HUES6 (cell line): ENCODE measurements around the gene CACNB2.

ENCODE experiments used
- H3K27ac ChIP-seq: 2 replicates; pipeline ENCODE4 v1.7.0; 2013; ENCODE audit warnings: low read depth, mild to moderate bottlenecking, low read length, inconsistent platforms
- H3K27me3 ChIP-seq: 2 replicates; pipeline ENCODE4 v1.6.1; 2013; ENCODE audit warnings: low read length; ENCODE audit not compliant: control insufficient read depth, insufficient read depth
- H3K36me3 ChIP-seq: 2 replicates; pipeline ENCODE4 v1.6.1; 2013; ENCODE audit warnings: low read length; ENCODE audit not compliant: control insufficient read depth, insufficient read depth
- H3K4me1 ChIP-seq: 2 replicates; pipeline ENCODE4 v1.6.1; 2013; ENCODE audit warnings: low read length; ENCODE audit not compliant: control insufficient read depth, insufficient read depth
- H3K4me3 ChIP-seq: 2 replicates; pipeline ENCODE4 v1.5.1; 2013; ENCODE audit warnings: low read depth, low read length
- H3K9ac ChIP-seq: one replicate; pipeline ENCODE4 v1.6.1; 2013; ENCODE audit warnings: mild to moderate bottlenecking, low read length
- H3K9me3 ChIP-seq: 2 replicates; pipeline ENCODE4 v1.6.1; 2013; ENCODE audit warnings: low read depth, low read length; ENCODE audit not compliant: control insufficient read depth, insufficient read depth

CACNB2 gene

DNA sequence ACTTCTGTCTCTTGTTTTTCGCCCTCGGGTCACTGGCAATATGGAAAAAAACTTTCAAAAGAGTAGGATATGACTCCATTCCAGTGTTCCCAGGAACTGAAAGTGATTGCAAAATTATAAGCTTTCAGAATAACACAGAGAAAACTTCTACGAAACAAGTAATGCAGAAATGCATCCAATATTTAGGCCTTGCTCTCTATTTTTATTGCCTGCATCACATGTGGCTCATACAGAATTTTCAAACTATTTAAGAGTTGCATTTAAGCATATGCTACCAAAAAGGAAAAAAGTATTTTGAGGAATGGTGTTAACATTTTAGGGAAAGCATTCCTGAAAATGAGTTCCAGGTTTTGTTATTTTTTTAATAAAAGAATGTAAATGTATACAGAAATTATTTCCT lies 228.0 kb downstream of the CACNB2 start:
- Histone ChIP-seq H3K4me1 (no peaks in the 10 kb centered on the region), H3K9me3 (no peaks in the 10 kb centered on the region), H3K4me3 (no peak overlapping the region), H3K36me3 (no peaks in the 10 kb centered on the region), H3K27me3 (no peaks in the 10 kb centered on the region), H3K9ac (no peak overlapping the region), H3K27ac (no peak overlapping the region)

DNA sequence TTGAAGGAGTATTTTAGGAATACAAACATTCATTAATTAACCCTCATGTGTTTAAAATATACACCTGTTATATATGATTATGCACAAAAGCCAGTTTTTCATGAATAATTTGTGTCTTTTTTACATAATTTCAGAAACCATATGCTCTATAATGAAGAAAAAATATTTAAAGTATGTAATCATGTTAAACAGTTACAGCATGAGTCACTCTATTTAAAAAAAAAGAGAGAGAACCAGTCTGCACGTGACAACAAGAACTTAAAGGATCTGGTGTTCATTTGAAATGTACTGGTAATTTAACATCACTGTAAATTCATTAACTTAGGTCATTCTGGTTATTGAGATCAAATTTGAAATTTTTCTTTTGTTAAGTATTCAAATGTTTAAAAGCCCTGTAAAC lies 228.5 kb downstream of the CACNB2 start:
- no peaks in the 10 kb centered on the region for H3K36me3 ChIP-seq
- no peaks in the 10 kb centered on the region for H3K9me3 ChIP-seq
- no peak overlapping the region for H3K4me3 ChIP-seq
- H3K9ac ChIP-seq = no peak overlapping the region
- H3K27me3 ChIP-seq = no peaks in the 10 kb centered on the region
- no peaks in the 10 kb centered on the region for H3K4me1 ChIP-seq
- H3K27ac ChIP-seq = no peak overlapping the region

- no peaks in the 10 kb centered on the region for H3K9me3 ChIP-seq
- H3K27ac ChIP-seq = no peak overlapping the region
- no peak overlapping the region for H3K4me3 ChIP-seq
- H3K36me3 ChIP-seq = no peaks in the 10 kb centered on the region
- no peak overlapping the region for H3K9ac ChIP-seq
- no peaks in the 10 kb centered on the region for H3K4me1 ChIP-seq
- no peaks in the 10 kb centered on the region for H3K27me3 ChIP-seq
These were observed 229.7 kb downstream of the CACNB2 start for GRCh38 chr10:18369859-18370473.

DNA sequence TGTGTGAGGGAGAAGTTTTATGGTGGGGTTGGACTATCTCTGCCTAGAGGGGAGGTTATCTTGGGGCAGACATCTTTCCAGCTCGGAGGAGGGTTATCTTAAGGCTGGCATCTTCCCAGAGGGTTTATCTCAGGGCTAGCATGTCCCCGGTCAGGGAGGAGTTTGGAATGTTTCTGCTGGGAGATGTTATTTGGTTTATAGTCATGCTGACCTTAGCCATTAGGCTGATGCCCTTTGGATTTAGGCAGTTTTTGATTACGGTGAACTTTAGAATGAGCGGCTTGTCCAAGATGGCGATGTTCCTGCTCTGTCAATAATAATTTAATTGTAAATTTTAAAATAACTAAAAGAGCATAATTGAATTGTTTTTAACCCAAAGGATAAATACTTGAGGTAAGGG lies 236.4 kb downstream of the CACNB2 start:
- Histone ChIP-seq H3K4me3 (no peak overlapping the region), H3K36me3 (no peaks in the 10 kb centered on the region), H3K4me1 (no peaks in the 10 kb centered on the region), H3K9ac (no peak overlapping the region), H3K9me3 (peaks cover 4% of the 10 kb centered on the region; the same call in 1 of the 2 replicates), H3K27me3 (no peaks in the 10 kb centered on the region), H3K27ac (no peak overlapping the region)

- H3K27me3 ChIP-seq = no peaks in the 10 kb centered on the region
- no peak overlapping the region for H3K4me3 ChIP-seq
- no peaks in the 10 kb centered on the region for H3K36me3 ChIP-seq
- peaks cover 4% of the 10 kb centered on the region; the same call in 1 of the 2 replicates for H3K9me3 ChIP-seq
- H3K27ac ChIP-seq = no peak overlapping the region
- H3K4me1 ChIP-seq = no peaks in the 10 kb centered on the region
- no peak overlapping the region for H3K9ac ChIP-seq
These were observed 237.7 kb downstream of the CACNB2 start for GRCh38 chr10:18377898-18378297.

GRCh38 chr10:18378766-18379165 lies 238.5 kb downstream of the CACNB2 start:
- H3K9ac ChIP-seq = no peak overlapping the region
- no peak overlapping the region for H3K27ac ChIP-seq
- no peak overlapping the region for H3K4me3 ChIP-seq
- no peaks in the 10 kb centered on the region for H3K27me3 ChIP-seq
- H3K9me3 ChIP-seq = peaks cover 4% of the 10 kb centered on the region; the same call in 1 of the 2 replicates
- H3K36me3 ChIP-seq = no peaks in the 10 kb centered on the region
- H3K4me1 ChIP-seq = no peaks in the 10 kb centered on the region

GRCh38 chr10:18381679-18382078 lies 241.5 kb downstream of the CACNB2 start:
- no peak overlapping the region for H3K4me3 ChIP-seq
- H3K4me1 ChIP-seq = no peaks in the 10 kb centered on the region
- no peak overlapping the region for H3K9ac ChIP-seq
- H3K27me3 ChIP-seq = no peaks in the 10 kb centered on the region
- no peaks in the 10 kb centered on the region for H3K36me3 ChIP-seq
- H3K9me3 ChIP-seq = no peaks in the 10 kb centered on the region
- no peak overlapping the region for H3K27ac ChIP-seq

- Histone ChIP-seq H3K4me3 (no peak overlapping the region), H3K4me1 (peaks cover 4% of the 10 kb centered on the region; the same call in 1 of the 2 replicates), H3K9me3 (no peaks in the 10 kb centered on the region), H3K27ac (no peak overlapping the region), H3K9ac (no peak overlapping the region), H3K36me3 (no peaks in the 10 kb centered on the region), H3K27me3 (peaks cover 22% of the 10 kb centered on the region)
These were observed 257.7 kb downstream of the CACNB2 start for GRCh38 chr10:18397906-18398305.

- Histone ChIP-seq H3K9me3 (no peaks in the 10 kb centered on the region), H3K27me3 (peaks cover 22% of the 10 kb centered on the region), H3K9ac (no peak overlapping the region)
These were observed 258.9 kb downstream of the CACNB2 start for GRCh38 chr10:18399158-18399557.

GRCh38 chr10:18400201-18400905 lies 260.1 kb downstream of the CACNB2 start:
- Histone ChIP-seq H3K9ac (no peak overlapping the region), H3K27me3 (peaks cover 22% of the 10 kb centered on the region), H3K36me3 (no peaks in the 10 kb centered on the region), H3K4me3 (peak overlapping the region; percentile 61), H3K4me1 (peaks cover 4% of the 10 kb centered on the region; the same call in 1 of the 2 replicates), H3K27ac (no peak overlapping the region), H3K9me3 (no peaks in the 10 kb centered on the region)

More at GRCh38 chr10:18399158-18399557, 258.9 kb downstream of the CACNB2 start:
- H3K27ac ChIP-seq = no peak overlapping the region
- no peak overlapping the region for H3K4me3 ChIP-seq
- H3K36me3 ChIP-seq = no peaks in the 10 kb centered on the region
- H3K4me1 ChIP-seq = peaks cover 4% of the 10 kb centered on the region; the same call in 1 of the 2 replicates

DNA sequence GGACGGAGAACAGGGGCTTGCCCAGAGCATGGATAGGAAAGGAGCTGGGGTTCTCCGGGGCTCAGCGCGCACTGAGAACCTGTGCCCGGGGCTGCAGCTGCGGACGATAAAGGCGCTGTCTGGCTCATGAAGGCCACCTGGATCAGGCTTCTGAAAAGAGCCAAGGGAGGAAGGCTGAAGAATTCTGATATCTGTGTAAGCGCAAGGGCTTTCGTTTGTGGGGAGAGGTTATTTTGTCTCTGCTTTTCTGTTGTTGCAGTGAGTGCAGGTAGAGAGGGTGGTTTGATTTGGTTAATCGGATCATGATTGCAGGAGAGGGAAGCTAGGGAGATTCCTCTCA lies 260.7 kb downstream of the CACNB2 start:
- H3K4me3 ChIP-seq = peak overlapping the region; percentile 61

More for the DNA sequence above, 260.7 kb downstream of the CACNB2 start:
- peaks cover 4% of the 10 kb centered on the region; the same call in 1 of the 2 replicates for H3K4me1 ChIP-seq
- no peak overlapping the region for H3K27ac ChIP-seq
- H3K9me3 ChIP-seq = no peaks in the 10 kb centered on the region
- peaks cover 22% of the 10 kb centered on the region for H3K27me3 ChIP-seq
- H3K9ac ChIP-seq = no peak overlapping the region
- H3K36me3 ChIP-seq = no peaks in the 10 kb centered on the region
